Esophagus squamous epithelium (tissue), 4 donors: ENCODE measurements around the gene DOCK11.

ENCODE experiments used
- POLR2A ChIP-seq, 4 donors: fragments of 450-650 bp; IDR thresholded peaks; one replicate each; pipeline ENCODE4 v1.6.1; 2017; ENCODE audit warnings: antibody characterized with exemption in 4 of 4, mild to moderate bottlenecking in 4 of 4, moderate library complexity in 3 of 4
- TF ChIP-seq, protein P1 (sequence below), 6 experiments: fragments of 450-650 bp in 4 of 6; fragments of 200-600 bp in 2 of 6; sonication (generic) in 2 of 6; IDR thresholded peaks; one replicate each; pipeline ENCODE4 v1.5.1; 2016 to 2019; ENCODE audit warnings: antibody characterized with exemption in 6 of 6, mild to moderate bottlenecking in 4 of 6, moderate library complexity in 4 of 6

- TF ChIP-seq POLR2A (IDR thresholded peaks at IDR 0.05) = no peak
- TF ChIP-seq, protein P1, sequence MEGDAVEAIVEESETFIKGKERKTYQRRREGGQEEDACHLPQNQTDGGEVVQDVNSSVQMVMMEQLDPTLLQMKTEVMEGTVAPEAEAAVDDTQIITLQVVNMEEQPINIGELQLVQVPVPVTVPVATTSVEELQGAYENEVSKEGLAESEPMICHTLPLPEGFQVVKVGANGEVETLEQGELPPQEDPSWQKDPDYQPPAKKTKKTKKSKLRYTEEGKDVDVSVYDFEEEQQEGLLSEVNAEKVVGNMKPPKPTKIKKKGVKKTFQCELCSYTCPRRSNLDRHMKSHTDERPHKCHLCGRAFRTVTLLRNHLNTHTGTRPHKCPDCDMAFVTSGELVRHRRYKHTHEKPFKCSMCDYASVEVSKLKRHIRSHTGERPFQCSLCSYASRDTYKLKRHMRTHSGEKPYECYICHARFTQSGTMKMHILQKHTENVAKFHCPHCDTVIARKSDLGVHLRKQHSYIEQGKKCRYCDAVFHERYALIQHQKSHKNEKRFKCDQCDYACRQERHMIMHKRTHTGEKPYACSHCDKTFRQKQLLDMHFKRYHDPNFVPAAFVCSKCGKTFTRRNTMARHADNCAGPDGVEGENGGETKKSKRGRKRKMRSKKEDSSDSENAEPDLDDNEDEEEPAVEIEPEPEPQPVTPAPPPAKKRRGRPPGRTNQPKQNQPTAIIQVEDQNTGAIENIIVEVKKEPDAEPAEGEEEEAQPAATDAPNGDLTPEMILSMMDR (IDR thresholded peaks at IDR 0.05) = no peak
These were observed 211.1 kb downstream of the DOCK11 start for GRCh38 chrX:118706681-118707080.
